Measurements from ENCODE around the gene PLPPR5. TPM values are rescaled to one million over a fixed set of nuclear protein-coding genes. Genes with fewer than 3 reads are reported as not detected.

The PLPPR5 gene
- total and polyA plus RNA-seq, 10 of the 15 experiments (the other 5 are each of a cell fraction or from before 2014, with no cell fraction given), result under 0.01 to 0.11 (median 0.02) TPM; not detected in 7

DNA sequence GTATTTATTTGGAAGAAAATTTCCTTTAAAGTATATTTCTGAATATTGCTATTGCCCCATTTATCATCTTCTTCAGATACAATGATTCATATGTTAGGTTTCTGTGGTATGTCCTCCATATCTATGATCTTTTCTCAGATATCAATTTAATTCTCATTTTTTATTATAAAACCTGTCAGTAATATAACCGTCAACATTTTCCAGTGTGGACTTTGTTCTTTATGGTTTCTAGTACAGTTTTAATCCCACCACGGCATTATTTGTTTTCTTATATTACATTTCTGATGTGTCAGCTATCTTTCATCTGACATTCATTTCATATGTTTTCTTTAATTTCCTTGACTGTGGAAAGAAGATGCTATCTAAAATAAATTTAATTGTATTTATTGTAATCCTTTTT lies 97.9 kb downstream of the PLPPR5 start:
- Histone ChIP-seq H3K79me2 (ENCODE audit: control insufficient read depth, insufficient read depth, low read length) (no peaks in the 10 kb centered on the region), H3K4me2 (ENCODE audit: control insufficient read depth, insufficient read depth) (no peak overlapping the region), H3K27ac (ENCODE audit: control insufficient read depth, insufficient read depth) (no peak overlapping the region), H3K9ac (ENCODE audit: control insufficient read depth, insufficient read depth, low read length) (no peak overlapping the region), H3K4me1 (ENCODE audit: control insufficient read depth, insufficient read depth, low read length) (no peaks in the 10 kb centered on the region), H3K4me3 (no peak overlapping the region), H3K36me3 (ENCODE audit: control insufficient read depth in 2 of 2, insufficient read depth in 2 of 2, low read length in 1 of 2) (no peaks in the 10 kb centered on the region), H3K27me3 (replicated peaks in 1 of 2; ENCODE audit: control insufficient read depth in 2 of 2, insufficient read depth in 2 of 2, low read length in 1 of 2) (no peaks in the 10 kb centered on the region), H3K9me3 (replicated peaks; ENCODE audit: control insufficient read depth, insufficient read depth, low read length) (no peaks in the 10 kb centered on the region), H4K20me1 (ENCODE audit: control insufficient read depth, insufficient read depth) (no peaks in the 10 kb centered on the region), H2AFZ (ENCODE audit: control insufficient read depth, low read depth, low read length) (no peak overlapping the region)
- TF ChIP-seq RCOR1 (conservative IDR thresholded peaks at IDR 0.05; ENCODE audit: low read depth, low read length) (no peak), NFYA (IDR thresholded peaks at IDR 0.05; ENCODE audit: borderline replicate concordance, low read depth, low read length) (no peak), PRDM15 (CRISPR knock-in tag; IDR thresholded peaks at IDR 0.05) (no peak), MYC (IDR thresholded peaks at IDR 0.05; ENCODE audit: insufficient read depth, insufficient read length, insufficient replicate concordance, low read length, severe bottlenecking) (no peak), HDAC2 (IDR thresholded peaks at IDR 0.05) (no peak), MAX (IDR thresholded peaks at IDR 0.05; ENCODE audit: low read depth, low read length) (no peak), ZNF217 (IDR thresholded peaks at IDR 0.05) (no peak), SREBF1 (IDR thresholded peaks at IDR 0.05; ENCODE audit: low read length) (no peak), NR2C1 (IDR thresholded peaks at IDR 0.05) (no peak), ATF3 (IDR thresholded peaks at IDR 0.05; ENCODE audit: borderline replicate concordance, extremely low read depth, low read depth, low read length) (no peak), BHLHE40 (IDR thresholded peaks at IDR 0.05; ENCODE audit: borderline replicate concordance in 1 of 2, low read depth in 2 of 2, low read length in 1 of 2) (no peak), ZNF207 (IDR thresholded peaks at IDR 0.05; ENCODE audit: borderline replicate concordance) (no peak), JUND (IDR thresholded peaks at IDR 0.05; ENCODE audit: low read depth, low read length) (no peak), HCFC1 (IDR thresholded peaks at IDR 0.05; ENCODE audit: low read length) (no peak), CBFB (IDR thresholded peaks at IDR 0.05; ENCODE audit: low read depth) (no peak), CBX3 (IDR thresholded peaks at IDR 0.05; ENCODE audit: borderline replicate concordance, low read depth) (no peak), BRCA1 (IDR thresholded peaks at IDR 0.05; ENCODE audit: low read depth, low read length) (no peak)
- ChIA-PET POLR2A (no interaction called here), RAD21 (ENCODE audit: unreplicated experiment) (no interaction called here), SMC1A (ENCODE audit: uncharacterized antibody, unreplicated experiment) (interaction anchor here (1.4 kb wide), 1 partner anchor 9 kb away, joined by 3 read pairs; no protein-coding TSS in a partner anchor), CTCF (no interaction called here)
- ATAC-seq (no peak), FAIRE-seq (no peak), DNase-seq (ENCODE audit: low read depth, low spot score) (no peak)
- BruUV-seq (replicated peaks), result no TSS peak
- intact Hi-C loops (cut with micrococcal nuclease; ENCODE audit: unreplicated experiment), result no loop called here
- WGBS (ENCODE audit: insufficient coverage, insufficient replicate concordance, low lambda C conversion rate, missing lambda C conversion rate), result 21% methylated on average over 2 of the region's 2 CpGs
- in situ Hi-C loops (cut with MboI), result no loop called here

Measured in GM12878 (cell line).